Upper lobe of left lung (tissue), 6 donors: Measurements from ENCODE around the gene TNC. TPM values are rescaled to one million over a fixed set of nuclear protein-coding genes. Genes with fewer than 3 reads are reported as not detected.

Experiments
- ATAC-seq, 2 donors: fragments of 200-7000 bp; cut with Tn5 transposase; one replicate each; pipeline ENCODE4 v1.9.1; 2022; ENCODE audit warnings: mild to moderate bottlenecking in 2 of 2, moderate library complexity in 2 of 2; ENCODE audit not compliant: low FRiP score in 2 of 2
- DNase-seq, 2 donors: peaks; one replicate each; pipeline ENCODE4 v3.0.0-alpha.2; 2019 to 2020
- H3K27ac ChIP-seq, 4 donors: fragments of 200-600 bp; sonication (generic); one replicate each; pipeline ENCODE4 v1.5.1; 2016 to 2019
- H3K27me3 ChIP-seq, 4 donors: fragments of 200-600 bp; sonication (generic); one replicate each; pipeline ENCODE4 v1.5.1; 2017 to 2019
- H3K36me3 ChIP-seq, 4 donors: fragments of 200-600 bp; sonication (generic); one replicate each; pipeline ENCODE4 v1.5.1; 2016 to 2019
- H3K4me1 ChIP-seq, 4 donors: fragments of 200-600 bp; sonication (generic); one replicate each; pipeline ENCODE4 v1.5.1; 2018 to 2019
- H3K4me3 ChIP-seq, 4 donors: fragments of 200-600 bp; sonication (generic); one replicate each; pipeline ENCODE4 v1.5.1; 2017 to 2019; ENCODE audit warnings: mild to moderate bottlenecking in 2 of 4, moderate library complexity in 1 of 4
- H3K9me3 ChIP-seq, 4 donors: fragments of 200-600 bp; sonication (generic); one replicate each; pipeline ENCODE4 v1.5.1; 2018 to 2019
- EP300 ChIP-seq, 4 donors: sonication (generic); formaldehyde crosslinking; IDR thresholded peaks; one replicate each; pipeline ENCODE4 v1.5.1; 2017; ENCODE audit warnings: antibody characterized with exemption in 4 of 4, control low read depth in 2 of 4
- POLR2A ChIP-seq, 4 donors: fragments of 450-650 bp; IDR thresholded peaks; one replicate each; pipeline ENCODE4 v1.5.1; 2016 to 2017; ENCODE audit warnings: antibody characterized with exemption in 4 of 4, mild to moderate bottlenecking in 2 of 4
- POLR2AphosphoS5 ChIP-seq, 2 donors: sonication (generic); formaldehyde crosslinking; IDR thresholded peaks; one replicate each; pipeline ENCODE4 v1.5.1; 2017; ENCODE audit warnings: antibody characterized with exemption in 2 of 2
- WGBS, 2 donors: methylation state at CpG; one replicate each; pipeline ENCODE4 v1.1.5; 2017 to 2018; 5-methylcytosine and 5-hydroxymethylcytosine counted together
- total RNA-seq, 6 donors: library from RNA; depleted of rRNA in 4 of 6; stranded (reverse); fragments of >200 nt in 4 of 6; gene quantifications; one replicate each; pipeline versions ENCODE4 v1.1.0 to v1.2.1, GENCODE V29; 2016 to 2021
- TF ChIP-seq, protein P1 (sequence below), 6 experiments: fragments of 450-650 bp in 4 of 6; fragments of 200-600 bp in 2 of 6; sonication (generic) in 2 of 6; IDR thresholded peaks; one replicate each; pipeline ENCODE4 v1.5.1; 2016 to 2019; ENCODE audit warnings: antibody characterized with exemption in 6 of 6
- donor health status: DM: no; HTN: no; CAD: no; lungs with moderate emphysema.
- donor health status: DM: no; HTN: yes; CAD: no; lungs with severe emphysema.

TNC gene
- total RNA-seq, 6 donors from 2014 or later = 7.3 to 53.5 (median 23.8) TPM

DNA sequence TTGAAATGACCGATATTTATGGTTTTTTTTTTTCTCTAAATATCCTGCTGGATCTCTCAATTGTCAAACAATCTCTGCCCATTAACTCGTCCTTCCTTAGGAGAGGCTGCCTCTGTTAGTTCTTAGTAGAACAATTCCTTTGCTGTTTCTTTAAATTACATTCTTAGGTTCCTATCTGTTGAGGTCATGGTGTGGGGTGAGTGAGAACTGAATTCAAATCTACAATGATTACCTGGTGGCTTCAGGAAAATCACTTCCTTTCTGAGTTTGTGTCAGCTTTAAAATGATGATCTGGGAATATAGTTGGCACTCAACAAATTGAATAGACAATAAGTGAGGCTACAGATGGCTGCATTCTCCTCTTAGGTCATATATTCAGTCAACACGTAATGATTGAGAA, 105.5 kb downstream of the TNC start:
- H3K27me3 ChIP-seq = no peaks in the 10 kb centered on the region
- WGBS, 2 donors = 84 to 91% methylated on average over 3 of the region's 3 CpGs
- no peaks in the 10 kb centered on the region for H3K36me3 ChIP-seq
- no peak overlapping the region for H3K4me3 ChIP-seq
- DNase-seq (no peak), ATAC-seq (no peak)
- no peaks in the 10 kb centered on the region for H3K4me1 ChIP-seq
- H3K27ac ChIP-seq = no peak overlapping the region
- no peak for TF ChIP-seq POLR2A (IDR thresholded peaks at IDR 0.05)
- TF ChIP-seq, protein P1, sequence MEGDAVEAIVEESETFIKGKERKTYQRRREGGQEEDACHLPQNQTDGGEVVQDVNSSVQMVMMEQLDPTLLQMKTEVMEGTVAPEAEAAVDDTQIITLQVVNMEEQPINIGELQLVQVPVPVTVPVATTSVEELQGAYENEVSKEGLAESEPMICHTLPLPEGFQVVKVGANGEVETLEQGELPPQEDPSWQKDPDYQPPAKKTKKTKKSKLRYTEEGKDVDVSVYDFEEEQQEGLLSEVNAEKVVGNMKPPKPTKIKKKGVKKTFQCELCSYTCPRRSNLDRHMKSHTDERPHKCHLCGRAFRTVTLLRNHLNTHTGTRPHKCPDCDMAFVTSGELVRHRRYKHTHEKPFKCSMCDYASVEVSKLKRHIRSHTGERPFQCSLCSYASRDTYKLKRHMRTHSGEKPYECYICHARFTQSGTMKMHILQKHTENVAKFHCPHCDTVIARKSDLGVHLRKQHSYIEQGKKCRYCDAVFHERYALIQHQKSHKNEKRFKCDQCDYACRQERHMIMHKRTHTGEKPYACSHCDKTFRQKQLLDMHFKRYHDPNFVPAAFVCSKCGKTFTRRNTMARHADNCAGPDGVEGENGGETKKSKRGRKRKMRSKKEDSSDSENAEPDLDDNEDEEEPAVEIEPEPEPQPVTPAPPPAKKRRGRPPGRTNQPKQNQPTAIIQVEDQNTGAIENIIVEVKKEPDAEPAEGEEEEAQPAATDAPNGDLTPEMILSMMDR (IDR thresholded peaks at IDR 0.05) = no peak
- no peak for TF ChIP-seq POLR2AphosphoS5 (IDR thresholded peaks at IDR 0.05)
- H3K9me3 ChIP-seq = no peaks in the 10 kb centered on the region

DNA sequence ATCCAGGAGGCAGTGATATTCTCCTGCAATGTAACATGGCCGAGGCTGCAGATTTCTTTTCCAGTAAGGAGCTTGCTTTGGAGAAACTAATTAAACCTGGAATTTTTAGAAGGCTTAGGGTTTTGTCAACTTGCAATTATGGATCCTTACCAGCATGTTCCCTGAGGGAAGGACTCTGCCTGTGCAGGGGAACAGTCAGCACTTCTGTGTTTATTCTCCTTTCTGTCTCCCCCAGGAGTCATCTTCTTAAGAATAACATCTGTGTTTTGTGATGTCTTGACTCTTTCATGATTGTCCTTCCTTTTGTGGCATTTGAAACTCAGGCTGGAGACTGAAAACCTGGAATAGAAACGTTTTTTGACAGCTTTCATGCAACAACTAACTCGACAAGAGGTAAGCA, 107.1 kb downstream of the TNC start:
- WGBS, 2 donors = 64 to 71% methylated on average over 3 of the region's 3 CpGs
- H3K36me3 ChIP-seq = no peaks in the 10 kb centered on the region
- H3K9me3 ChIP-seq = no peaks in the 10 kb centered on the region
- no peaks in the 10 kb centered on the region for H3K27me3 ChIP-seq
- DNase-seq = no peak
- no peaks in the 10 kb centered on the region for H3K4me1 ChIP-seq
- TF ChIP-seq POLR2A (IDR thresholded peaks at IDR 0.05) (no peak), EP300 (IDR thresholded peaks at IDR 0.05) (no peak), POLR2AphosphoS5 (IDR thresholded peaks at IDR 0.05) (no peak)
- TF ChIP-seq, protein P1 (IDR thresholded peaks at IDR 0.05) = no peak
- no peak overlapping the region for H3K27ac ChIP-seq
- no peak overlapping the region for H3K4me3 ChIP-seq
- ATAC-seq = no peak

DNA sequence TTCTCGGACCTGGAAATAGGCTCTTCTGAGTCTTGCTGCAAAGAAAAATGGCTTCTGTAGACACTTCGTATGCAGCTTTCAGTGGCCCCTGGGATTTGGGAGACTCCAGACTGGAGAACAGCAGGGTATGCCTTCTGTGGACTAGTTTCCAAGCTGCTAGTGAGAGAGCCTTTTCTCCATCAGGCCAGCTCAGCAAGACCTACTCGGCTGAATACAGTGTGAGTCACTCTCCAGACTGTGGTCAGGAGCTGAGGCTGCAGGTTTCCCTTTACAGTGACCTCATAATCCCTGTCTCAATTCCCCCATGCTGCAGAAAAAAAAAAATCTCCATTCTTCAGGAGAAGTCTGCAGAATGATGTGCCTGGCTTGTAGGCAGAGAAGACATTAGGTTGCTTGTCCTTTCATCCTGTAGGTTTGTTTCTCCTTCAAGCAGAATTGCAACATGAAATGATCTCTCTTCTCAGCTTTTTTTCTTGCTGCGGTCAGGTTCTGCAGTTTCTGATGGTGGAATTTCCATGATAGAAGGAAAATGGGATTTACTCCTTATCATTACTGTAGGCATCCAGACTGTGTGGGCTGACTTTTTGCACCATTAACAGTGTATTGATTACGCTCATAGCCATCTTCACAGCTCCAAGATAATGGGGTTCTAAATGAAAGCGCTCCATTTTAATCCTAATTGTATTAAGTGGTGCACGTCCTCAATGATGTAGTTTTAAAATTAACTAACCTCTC, 109.3 kb downstream of the TNC start:
- TF ChIP-seq POLR2A (IDR thresholded peaks at IDR 0.05) (no peak), POLR2AphosphoS5 (IDR thresholded peaks at IDR 0.05) (no peak), EP300 (IDR thresholded peaks at IDR 0.05) (no peak)
- TF ChIP-seq, protein P1 (IDR thresholded peaks at IDR 0.05) = no peak
- H3K36me3 ChIP-seq = no peaks in the 10 kb centered on the region
- DNase-seq (peak in 1 of 2 donors; percentile 50), ATAC-seq (peak in 1 of 2 donors; percentile 90)
- no peaks in the 10 kb centered on the region for H3K9me3 ChIP-seq
- no peak overlapping the region for H3K27ac ChIP-seq
- H3K4me1 ChIP-seq = no peaks in the 10 kb centered on the region
- 79 to 91% methylated on average over 6 to 7 of the region's 7 CpGs for WGBS, 2 donors
- no peaks in the 10 kb centered on the region for H3K27me3 ChIP-seq
- no peak overlapping the region for H3K4me3 ChIP-seq

DNA sequence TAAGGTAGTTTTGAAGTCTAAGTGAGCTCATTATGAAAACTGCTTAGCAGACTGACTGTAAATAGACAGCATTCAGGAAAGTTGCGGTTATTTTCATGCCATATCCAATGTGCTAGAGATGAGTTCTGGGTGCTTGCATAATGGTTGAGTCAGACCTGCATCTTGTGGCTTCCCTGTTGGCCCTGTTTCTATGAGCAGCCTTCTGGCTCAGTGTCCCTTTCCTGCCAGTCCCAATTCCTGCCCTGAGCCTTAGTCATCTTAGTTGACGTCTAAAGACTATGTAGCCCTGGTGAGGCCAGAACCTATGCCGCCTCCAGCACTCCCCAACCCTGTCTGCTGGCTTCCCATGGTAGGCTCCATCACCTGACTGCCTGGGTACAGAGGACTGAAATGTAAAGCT, 111.3 kb downstream of the TNC start:
- ATAC-seq = peak in 1 of 2 donors; percentile 55
- TF ChIP-seq, protein P1 (IDR thresholded peaks at IDR 0.05) = no peak
- TF ChIP-seq POLR2AphosphoS5 (IDR thresholded peaks at IDR 0.05) (no peak), EP300 (IDR thresholded peaks at IDR 0.05) (no peak), POLR2A (IDR thresholded peaks at IDR 0.05) (no peak)
- Histone ChIP-seq H3K4me1 (no peaks in the 10 kb centered on the region), H3K4me3 (no peak overlapping the region), H3K36me3 (no peaks in the 10 kb centered on the region), H3K27me3 (no peaks in the 10 kb centered on the region), H3K9me3 (no peaks in the 10 kb centered on the region), H3K27ac (no peak overlapping the region)
- peak in 1 of 2 donors; percentile 49 for DNase-seq
- WGBS, 2 donors = 92% methylated on average over 3 of the region's 3 CpGs

DNA sequence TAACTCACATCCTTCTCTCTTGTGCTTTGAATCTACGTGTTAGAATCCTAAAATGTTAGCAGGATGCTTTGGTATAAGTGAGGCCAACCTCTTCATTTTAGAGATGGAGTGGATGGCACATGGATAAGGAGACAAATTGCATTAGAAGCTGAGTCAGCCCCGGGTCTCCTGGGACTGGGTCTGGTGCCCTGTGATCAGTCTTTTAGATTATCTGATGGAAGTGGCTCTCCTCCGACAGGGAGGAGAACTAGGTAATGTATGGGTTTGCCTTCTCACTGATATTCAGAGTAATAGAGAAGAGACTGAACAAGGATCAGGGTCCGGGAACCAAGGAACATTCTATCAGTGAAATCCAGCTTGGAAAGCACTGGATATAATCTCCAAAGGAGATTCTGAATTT, 112.6 kb downstream of the TNC start:
- Histone ChIP-seq H3K27me3 (no peaks in the 10 kb centered on the region), H3K4me3 (no peak overlapping the region), H3K36me3 (no peaks in the 10 kb centered on the region), H3K4me1 (no peaks in the 10 kb centered on the region), H3K27ac (no peak overlapping the region), H3K9me3 (no peaks in the 10 kb centered on the region)
- no peak for DNase-seq
- no peak for ATAC-seq
- TF ChIP-seq EP300 (IDR thresholded peaks at IDR 0.05) = no peak
- 80% methylated on average over 4 of the region's 4 CpGs for WGBS, 2 donors
